MG63 (cell line): Measurements from ENCODE around the gene TMEM271. TPM values are rescaled to one million over a fixed set of nuclear protein-coding genes. Genes with fewer than 3 reads are reported as not detected.
"Not testable (repeated sequence)": the region's sequence is repeated elsewhere in the genome, so short reads cannot be mapped to it uniquely, and the experiment has no call there.

ENCODE experiments used
- DNase-seq: peaks from one replicate; pipeline ENCODE4 v3.0.0-alpha.2; 2020
- H3K27me3 ChIP-seq: fragments of 250-450 bp; sonication (Bioruptor Pico); 2 replicates; pipeline ENCODE4 v1.5.1; 2020; ENCODE audit warnings: mild to moderate bottlenecking, moderate library complexity
- H3K36me3 ChIP-seq: fragments of 250-450 bp; sonication (Bioruptor Pico); 2 replicates; pipeline ENCODE4 v1.5.1; 2020; ENCODE audit warnings: mild to moderate bottlenecking, moderate library complexity
- H3K4me3 ChIP-seq: fragments of 250-450 bp; sonication (Bioruptor Pico); 2 replicates; pipeline ENCODE4 v1.5.1; 2020; ENCODE audit warnings: mild to moderate bottlenecking, moderate library complexity
- H3K9me3 ChIP-seq: fragments of 250-450 bp; sonication (Bioruptor Pico); 2 replicates; pipeline ENCODE4 v1.5.1; 2020; ENCODE audit warnings: mild to moderate bottlenecking, moderate library complexity
- total RNA-seq: library from RNA; depleted of rRNA; stranded (reverse); fragments of >200 nt; shearing (Covaris generic); gene quantifications from 2 replicates; pipeline ENCODE4 v1.2.3, GENCODE V29; 2014; ENCODE audit warnings: low replicate concordance

TMEM271 gene
- total RNA-seq, 1 experiment from 2014 or later: not detected

GRCh38 chr4:573122-573892 lies 2.8 kb downstream of the TMEM271 start:
- Histone ChIP-seq H3K4me3 (no peak overlapping the region), H3K27me3 (peaks cover 8% of the 10 kb centered on the region; the same call in 1 of the 2 replicates), H3K36me3 (no peaks in the 10 kb centered on the region), H3K9me3 (no peaks in the 10 kb centered on the region)
- peak; percentile 45 for DNase-seq

- peaks cover 8% of the 10 kb centered on the region; the same call in 1 of the 2 replicates for H3K27me3 ChIP-seq
These were observed 3.5 kb downstream of the TMEM271 start for GRCh38 chr4:572594-572993.

GRCh38 chr4:571838-572572 lies 4.1 kb downstream of the TMEM271 start:
- DNase-seq: no peak
- H3K27me3 ChIP-seq: peaks cover 8% of the 10 kb centered on the region; the same call in 1 of the 2 replicates
- H3K4me3 ChIP-seq: no peak overlapping the region
- no peaks in the 10 kb centered on the region for H3K36me3 ChIP-seq
- no peaks in the 10 kb centered on the region for H3K9me3 ChIP-seq

More at GRCh38 chr4:572594-572993, 3.5 kb downstream of the TMEM271 start:
- H3K36me3 ChIP-seq: no peaks in the 10 kb centered on the region
- no peak for DNase-seq
- no peaks in the 10 kb centered on the region for H3K9me3 ChIP-seq
- H3K4me3 ChIP-seq: no peak overlapping the region

- DNase-seq: no peak
These were observed 5.3 kb downstream of the TMEM271 start for GRCh38 chr4:570754-571153.

GRCh38 chr4:569958-570667 lies 6.0 kb downstream of the TMEM271 start:
- Histone ChIP-seq H3K27me3 (peaks cover 8% of the 10 kb centered on the region; the same call in 1 of the 2 replicates), H3K9me3 (no peaks in the 10 kb centered on the region), H3K36me3 (no peaks in the 10 kb centered on the region), H3K4me3 (no peak overlapping the region)
- DNase-seq: no peak

More at GRCh38 chr4:570754-571153, 5.3 kb downstream of the TMEM271 start:
- Histone ChIP-seq H3K9me3 (no peaks in the 10 kb centered on the region), H3K4me3 (no peak overlapping the region), H3K27me3 (peaks cover 8% of the 10 kb centered on the region; the same call in 1 of the 2 replicates), H3K36me3 (no peaks in the 10 kb centered on the region)

GRCh38 chr4:568962-569361 lies 7.1 kb downstream of the TMEM271 start:
- 0 out of 2 replicates have a peak, but pooled peaks cover 4% of the 10 kb centered on the region for H3K27me3 ChIP-seq
- H3K4me3 ChIP-seq: no peak overlapping the region
- H3K9me3 ChIP-seq: no peaks in the 10 kb centered on the region
- H3K36me3 ChIP-seq: no peaks in the 10 kb centered on the region
- no peak for DNase-seq

- Histone ChIP-seq H3K9me3 (no peaks in the 10 kb centered on the region), H3K27me3 (no peaks in the 10 kb centered on the region), H3K36me3 (no peaks in the 10 kb centered on the region), H3K4me3 (no peak overlapping the region)
- no peak for DNase-seq
These were observed 7.8 kb downstream of the TMEM271 start for GRCh38 chr4:568351-568652.

GRCh38 chr4:567457-568350 lies 8.4 kb downstream of the TMEM271 start:
- H3K27me3 ChIP-seq: no peaks in the 10 kb centered on the region
- H3K36me3 ChIP-seq: no peaks in the 10 kb centered on the region
- DNase-seq: no peak
- H3K4me3 ChIP-seq: no peak overlapping the region
- H3K9me3 ChIP-seq: no peaks in the 10 kb centered on the region

GRCh38 chr4:566508-567295 lies 9.4 kb downstream of the TMEM271 start:
- H3K27me3 ChIP-seq: no peaks in the 10 kb centered on the region
- no peak overlapping the region for H3K4me3 ChIP-seq
- no peaks in the 10 kb centered on the region for H3K9me3 ChIP-seq
- no peaks in the 10 kb centered on the region for H3K36me3 ChIP-seq
- DNase-seq: no peak

GRCh38 chr4:566035-566434 lies 10.1 kb downstream of the TMEM271 start:
- Histone ChIP-seq H3K36me3 (no peaks in the 10 kb centered on the region), H3K27me3 (no peaks in the 10 kb centered on the region), H3K4me3 (no peak overlapping the region), H3K9me3 (no peaks in the 10 kb centered on the region)
- DNase-seq: no peak

- not testable (repeated sequence) for H3K27me3 ChIP-seq, H3K36me3 ChIP-seq, H3K4me3 ChIP-seq, DNase-seq, H3K9me3 ChIP-seq
These were observed 10.5 kb downstream of the TMEM271 start for GRCh38 chr4:565614-566013.

GRCh38 chr4:562458-562857 lies 13.6 kb downstream of the TMEM271 start:
- DNase-seq, H3K36me3 ChIP-seq, H3K9me3 ChIP-seq, H3K4me3 ChIP-seq, H3K27me3 ChIP-seq: not testable (repeated sequence)

GRCh38 chr4:561426-561825 lies 14.7 kb downstream of the TMEM271 start:
- Histone ChIP-seq H3K4me3 (no peak overlapping the region), H3K9me3 (no peaks in the 10 kb centered on the region), H3K27me3 (no peaks in the 10 kb centered on the region), H3K36me3 (no peaks in the 10 kb centered on the region)
- DNase-seq: no peak

- H3K9me3 ChIP-seq: no peaks in the 10 kb centered on the region
- H3K36me3 ChIP-seq: no peaks in the 10 kb centered on the region
- DNase-seq: no peak
- H3K27me3 ChIP-seq: no peaks in the 10 kb centered on the region
- H3K4me3 ChIP-seq: no peak overlapping the region
These were observed 15.3 kb downstream of the TMEM271 start for GRCh38 chr4:560731-561291.

GRCh38 chr4:560061-560460 lies 16.0 kb downstream of the TMEM271 start:
- Histone ChIP-seq H3K36me3 (no peaks in the 10 kb centered on the region), H3K27me3 (no peaks in the 10 kb centered on the region), H3K4me3 (no peak overlapping the region), H3K9me3 (no peaks in the 10 kb centered on the region)
- DNase-seq: no peak
